H9 (cell line): ENCODE measurements around the gene VDR. TPM values are rescaled to one million over a fixed set of nuclear protein-coding genes. Genes with fewer than 3 reads are reported as not detected.

Source experiments
- DNase-seq: peaks from one replicate; pipeline ENCODE4 v3.0.0-alpha.2; 2017
- H2AFZ ChIP-seq: one replicate; pipeline ENCODE4 v1.6.1; 2013; ENCODE audit warnings: mild to moderate bottlenecking, low read length, control low read depth, moderate library complexity
- H2AK5ac ChIP-seq: 2 replicates; pipeline ENCODE4 v1.6.1; 2013; ENCODE audit warnings: low read length, control low read depth, mixed read lengths; ENCODE audit not compliant: insufficient read length
- H2BK120ac ChIP-seq: one replicate; pipeline ENCODE4 v1.6.1; 2013; ENCODE audit warnings: low read depth, mild to moderate bottlenecking, low read length, control low read depth, inconsistent platforms; ENCODE audit not compliant: poor library complexity, severe bottlenecking
- H2BK12ac ChIP-seq: 2 replicates; pipeline ENCODE4 v1.6.1; 2013; ENCODE audit warnings: low read length, control low read depth, mixed read lengths, low read depth; ENCODE audit not compliant: insufficient read length
- H2BK15ac ChIP-seq: 2 replicates; pipeline ENCODE4 v1.6.1; 2013; ENCODE audit warnings: low read depth, low read length, control low read depth
- H2BK20ac ChIP-seq: one replicate; pipeline ENCODE4 v1.6.1; 2013; ENCODE audit warnings: low read depth, mild to moderate bottlenecking, low read length, control low read depth, inconsistent platforms; ENCODE audit not compliant: poor library complexity, severe bottlenecking
- H2BK5ac ChIP-seq: 2 replicates; pipeline ENCODE4 v1.6.1; 2013; ENCODE audit warnings: low read length, control low read depth, mixed read lengths; ENCODE audit not compliant: insufficient read length
- H3K14ac ChIP-seq: 2 replicates; pipeline ENCODE4 v1.6.1; 2013; ENCODE audit warnings: low read length, control low read depth; ENCODE audit not compliant: insufficient read depth
- H3K18ac ChIP-seq: 2 replicates; pipeline ENCODE4 v1.6.1; 2013; ENCODE audit warnings: low read depth, mild to moderate bottlenecking, mixed read lengths, low read length, control low read depth; ENCODE audit not compliant: insufficient read length
- H3K23ac ChIP-seq: 2 replicates; pipeline ENCODE4 v1.6.1; 2013; ENCODE audit warnings: low read length, control low read depth, mixed read lengths, low read depth; ENCODE audit not compliant: insufficient read length
- H3K23me2 ChIP-seq: 2 replicates; pipeline ENCODE4 v1.6.1; 2013; ENCODE audit warnings: low read depth, mild to moderate bottlenecking, mixed read lengths, low read length, control low read depth; ENCODE audit not compliant: insufficient read length, poor library complexity, severe bottlenecking
- H3K27ac ChIP-seq: 2 replicates; pipeline ENCODE4 v1.5.1; 2013; ENCODE audit warnings: low read length, control low read depth, mixed read lengths, low read depth; ENCODE audit not compliant: insufficient read length
- H3K27me3 ChIP-seq: 2 replicates; pipeline ENCODE4 v1.6.1; 2013; ENCODE audit warnings: low read length, control low read depth, inconsistent platforms; ENCODE audit not compliant: insufficient read depth
- H3K4ac ChIP-seq: 2 replicates; pipeline ENCODE4 v1.6.1; 2013; ENCODE audit warnings: low read depth, mild to moderate bottlenecking, control low read depth, inconsistent platforms, low read length, moderate library complexity
- H3K4me1 ChIP-seq: 2 replicates; pipeline ENCODE4 v1.6.1; 2013; ENCODE audit warnings: low read length, control low read depth, inconsistent platforms; ENCODE audit not compliant: insufficient read depth
- H3K4me2 ChIP-seq: 2 replicates; pipeline ENCODE4 v1.6.1; 2013; ENCODE audit warnings: low read length, control low read depth, mixed read lengths; ENCODE audit not compliant: insufficient read length, insufficient read depth
- H3K56ac ChIP-seq: 2 replicates; pipeline ENCODE4 v1.6.1; 2013; ENCODE audit warnings: low read depth, mild to moderate bottlenecking, mixed read lengths, low read length, control low read depth; ENCODE audit not compliant: insufficient read length
- H3K79me1 ChIP-seq: 2 replicates; pipeline ENCODE4 v1.6.1; 2013; ENCODE audit warnings: low read depth, mild to moderate bottlenecking, moderate library complexity, low read length, control low read depth, inconsistent platforms; ENCODE audit not compliant: insufficient read depth, poor library complexity, severe bottlenecking
- H3K79me2 ChIP-seq: 2 replicates; pipeline ENCODE4 v1.6.1; 2013; ENCODE audit warnings: low read length, control low read depth, inconsistent platforms; ENCODE audit not compliant: insufficient read depth
- H3K9ac ChIP-seq: 2 replicates; pipeline ENCODE4 v1.6.1; 2013; ENCODE audit warnings: low read length, control low read depth, mixed read lengths; ENCODE audit not compliant: insufficient read length; ENCODE audit errors: extremely low read depth
- H3K9me3 ChIP-seq: one replicate; pipeline ENCODE4 v1.6.1; 2013; ENCODE audit warnings: low read depth, low read length, inconsistent platforms; ENCODE audit not compliant: control insufficient read depth
- H3T11ph ChIP-seq: one replicate; pipeline ENCODE4 v1.6.1; 2013; ENCODE audit warnings: mild to moderate bottlenecking, low read length, control low read depth, inconsistent platforms
- H4K20me1 ChIP-seq: one replicate; pipeline ENCODE4 v1.6.1; 2013; ENCODE audit not compliant: control insufficient read depth, insufficient read length, insufficient read depth
- H4K5ac ChIP-seq: 2 replicates; pipeline ENCODE4 v1.6.1; 2013; ENCODE audit warnings: low read depth, mild to moderate bottlenecking, mixed read lengths, low read length, control low read depth; ENCODE audit not compliant: insufficient read length
- H4K8ac ChIP-seq: replicated peaks from 2 replicates; pipeline ENCODE4 v1.6.1; 2013; ENCODE audit warnings: low read length, control low read depth, mixed read lengths, low read depth; ENCODE audit not compliant: insufficient read length
- H4K91ac ChIP-seq: 2 replicates; pipeline ENCODE4 v1.6.1; 2013; ENCODE audit warnings: low read depth, mild to moderate bottlenecking, moderate library complexity, mixed read lengths, low read length, control low read depth; ENCODE audit not compliant: insufficient read length
- H3K27ac Mint-ChIP-seq, 3 experiments: 2 replicates in 2 of 3; 3 replicates in 1 of 3; pipeline ENCODE4 v1.8.0; 2020 to 2021; ENCODE audit warnings: mixed read lengths in 3 of 3, mild to moderate bottlenecking in 1 of 3, moderate library complexity in 1 of 3
- H3K27me3 Mint-ChIP-seq: 2 replicates; pipeline ENCODE4 v1.8.0; 2021; ENCODE audit warnings: low read depth, mild to moderate bottlenecking, moderate library complexity, mixed read lengths
- H3K36me3 Mint-ChIP-seq, 3 experiments: 2 replicates in 2 of 3; 3 replicates in 1 of 3; pipeline ENCODE4 v1.8.0; 2020 to 2021; ENCODE audit warnings: low read depth in 3 of 3, mixed read lengths in 3 of 3; ENCODE audit not compliant: insufficient read depth in 1 of 3
- H3K4me1 Mint-ChIP-seq, 2 experiments: 2 replicates each; pipeline ENCODE4 v1.8.0; 2020; ENCODE audit warnings: mixed read lengths in 2 of 2
- H3K4me3 Mint-ChIP-seq, 2 experiments: 2 replicates in 1 of 2; 3 replicates in 1 of 2; pipeline ENCODE4 v1.8.0; 2020 to 2021; ENCODE audit warnings: mild to moderate bottlenecking in 2 of 2, mixed read lengths in 2 of 2, moderate library complexity in 1 of 2
- H3K9me3 Mint-ChIP-seq, 2 experiments: 2 replicates in 1 of 2; 3 replicates in 1 of 2; pipeline ENCODE4 v1.8.0; 2020; ENCODE audit warnings: mild to moderate bottlenecking in 2 of 2, mixed read lengths in 2 of 2, moderate library complexity in 1 of 2
- CTCF ChIP-seq: fragments of 200-600 bp; sonication (generic); conservative IDR thresholded peaks from 3 replicates; pipeline ENCODE4 v1.8.0; 2021; ENCODE audit warnings: antibody characterized with exemption, mild to moderate bottlenecking
- WGBS: extraction: QIAGEN DNeasy Blood & Tissue Kit; methylation state at CpG from one replicate; pipeline ENCODE4 v1.1.7; 2013; ENCODE audit warnings: missing lambda C conversion rate, low lambda C conversion rate, mixed read lengths; ENCODE audit not compliant: insufficient read length; ENCODE audit errors: extremely low coverage; 5-methylcytosine and 5-hydroxymethylcytosine counted together
- total RNA-seq: library from RNA; stranded (reverse); gene quantifications from 2 replicates; pipeline ENCODE4 v1.2.1, GENCODE V29; 2021

VDR gene
- total RNA-seq, 1 experiment from 2014 or later, result 0.61 TPM

GRCh38 chr12:47946413-47947323 lies 41.9 kb upstream of the VDR start:
- Histone ChIP-seq H2AK5ac (no peak overlapping the region), H2BK5ac (no peak overlapping the region), H4K8ac (no peak overlapping the region), H3K79me2 (no peaks in the 10 kb centered on the region), H3K18ac (no peak overlapping the region), H2BK15ac (no peak overlapping the region), H3K9me3 (no peaks in the 10 kb centered on the region), H3K4me2 (no peak overlapping the region), H3K23ac (no peak overlapping the region), H2BK120ac (no peak overlapping the region), H4K91ac (no peak overlapping the region), H4K20me1 (peaks cover 2% of the 10 kb centered on the region), H3T11ph (no peak overlapping the region), H3K4ac (no peak overlapping the region), H2AFZ (no peak overlapping the region), H3K14ac (no peak overlapping the region), H3K56ac (no peak overlapping the region), H3K79me1 (no peaks in the 10 kb centered on the region), H2BK20ac (no peak overlapping the region), H3K27ac (no peak overlapping the region), H2BK12ac (no peak overlapping the region), H3K23me2 (peaks cover 2% of the 10 kb centered on the region), H3K27me3 (no peaks in the 10 kb centered on the region), H3K4me1 (no peaks in the 10 kb centered on the region), H4K5ac (no peak overlapping the region), H3K9ac (no peak overlapping the region)
- no peak for DNase-seq
- Mint-ChIP-seq H3K4me3 (no peak overlapping the region; a peak in 1 of 5 replicates), H3K27me3 (peaks cover 8% of the 10 kb centered on the region), H3K9me3 (no peaks in the 10 kb centered on the region; a peak in 1 of 5 replicates), H3K4me1 (peaks cover 19 to 29% of the 10 kb centered on the region in 2 experiments), H3K27ac (peak overlapping the region in 1 of 3 experiments; percentile 70; a peak in 2 of 7 replicates), H3K36me3 (no peaks in the 10 kb centered on the region)
- WGBS, result no CpG with 5 or more reads among the region's 27 CpGs
- no peak for TF ChIP-seq CTCF
